ENCODE results near the gene PPARA. TPM values are rescaled to one million over a fixed set of nuclear protein-coding genes. Genes with fewer than 3 reads are reported as not detected.

Gene PPARA
- total RNA-seq, 1 donor from 2014 or later: 8.4 TPM

GRCh38 chr22:46224898-46225290 is 74.6 kb downstream of the PPARA start:
- Mint-ChIP-seq H3K36me3 (ENCODE audit: low read depth, unreplicated experiment) (peaks cover 11% of the 10 kb centered on the region), H3K4me3 (ENCODE audit: unreplicated experiment) (no peak overlapping the region), H3K27me3 (ENCODE audit: low read depth, unreplicated experiment) (no peaks in the 10 kb centered on the region), H3K9me3 (ENCODE audit: unreplicated experiment) (peaks cover 1% of the 10 kb centered on the region), H3K4me1 (ENCODE audit: low read depth, unreplicated experiment) (no peaks in the 10 kb centered on the region), H3K27ac (ENCODE audit: unreplicated experiment) (no peak overlapping the region)
- Histone ChIP-seq H3K36me3 (ENCODE audit: insufficient read depth, low read length) (no peaks in the 10 kb centered on the region), H3K27me3 (ENCODE audit: insufficient read depth, low read length) (no peaks in the 10 kb centered on the region), H3K9me3 (ENCODE audit: insufficient read depth, low read depth, low read length) (no peaks in the 10 kb centered on the region), H2AFZ (ENCODE audit: low read depth, low read length) (no peak overlapping the region), H4K20me1 (ENCODE audit: insufficient read depth, low read length) (no peaks in the 10 kb centered on the region), H3K27ac (ENCODE audit: low read depth, low read length) (no peak overlapping the region), H3K9ac (ENCODE audit: low read length) (no peak overlapping the region), H3K4me1 (ENCODE audit: insufficient read depth, low read length) (no peaks in the 10 kb centered on the region), H3K4me3 (ENCODE audit: insufficient read depth, low read depth, low read length) (no peak overlapping the region), H3K4me2 (ENCODE audit: low read length) (no peak overlapping the region), H3K79me2 (ENCODE audit: insufficient read depth, low read length) (no peaks in the 10 kb centered on the region)
- FAIRE-seq (no peak), DNase-seq (ENCODE audit: low read depth) (no peak)
- TF ChIP-seq EZH2 (IDR thresholded peaks at IDR 0.05; ENCODE audit: insufficient read depth, low read length): no peak
- TF ChIP-seq, protein P1, sequence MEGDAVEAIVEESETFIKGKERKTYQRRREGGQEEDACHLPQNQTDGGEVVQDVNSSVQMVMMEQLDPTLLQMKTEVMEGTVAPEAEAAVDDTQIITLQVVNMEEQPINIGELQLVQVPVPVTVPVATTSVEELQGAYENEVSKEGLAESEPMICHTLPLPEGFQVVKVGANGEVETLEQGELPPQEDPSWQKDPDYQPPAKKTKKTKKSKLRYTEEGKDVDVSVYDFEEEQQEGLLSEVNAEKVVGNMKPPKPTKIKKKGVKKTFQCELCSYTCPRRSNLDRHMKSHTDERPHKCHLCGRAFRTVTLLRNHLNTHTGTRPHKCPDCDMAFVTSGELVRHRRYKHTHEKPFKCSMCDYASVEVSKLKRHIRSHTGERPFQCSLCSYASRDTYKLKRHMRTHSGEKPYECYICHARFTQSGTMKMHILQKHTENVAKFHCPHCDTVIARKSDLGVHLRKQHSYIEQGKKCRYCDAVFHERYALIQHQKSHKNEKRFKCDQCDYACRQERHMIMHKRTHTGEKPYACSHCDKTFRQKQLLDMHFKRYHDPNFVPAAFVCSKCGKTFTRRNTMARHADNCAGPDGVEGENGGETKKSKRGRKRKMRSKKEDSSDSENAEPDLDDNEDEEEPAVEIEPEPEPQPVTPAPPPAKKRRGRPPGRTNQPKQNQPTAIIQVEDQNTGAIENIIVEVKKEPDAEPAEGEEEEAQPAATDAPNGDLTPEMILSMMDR (IDR thresholded peaks at IDR 0.05; ENCODE audit: insufficient read depth, low read depth, low read length): no peak

DNA sequence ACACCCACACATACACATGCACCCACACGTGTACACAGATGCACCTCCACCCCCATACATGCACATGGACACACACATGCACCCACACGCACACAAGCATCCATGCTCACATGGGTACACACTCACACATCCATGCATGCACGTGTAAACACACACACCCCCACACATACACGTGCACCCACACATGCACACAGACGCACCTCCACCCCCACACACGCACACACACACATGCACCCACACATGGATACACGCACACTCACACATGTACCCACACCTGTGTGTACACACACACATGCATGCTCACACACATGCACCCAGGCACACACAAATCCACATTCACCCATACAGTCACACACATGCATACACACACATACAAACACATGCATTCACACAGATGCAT is 75.3 kb downstream of the PPARA start:
- Histone ChIP-seq H2AFZ (ENCODE audit: low read depth, low read length) (no peak overlapping the region), H3K9me3 (ENCODE audit: insufficient read depth, low read depth, low read length) (no peaks in the 10 kb centered on the region), H3K36me3 (ENCODE audit: insufficient read depth, low read length) (no peaks in the 10 kb centered on the region), H3K4me2 (ENCODE audit: low read length) (no peak overlapping the region), H3K9ac (ENCODE audit: low read length) (no peak overlapping the region), H4K20me1 (ENCODE audit: insufficient read depth, low read length) (no peaks in the 10 kb centered on the region), H3K4me1 (ENCODE audit: insufficient read depth, low read length) (no peaks in the 10 kb centered on the region), H3K79me2 (ENCODE audit: insufficient read depth, low read length) (no peaks in the 10 kb centered on the region), H3K27me3 (ENCODE audit: insufficient read depth, low read length) (no peaks in the 10 kb centered on the region), H3K4me3 (ENCODE audit: insufficient read depth, low read depth, low read length) (no peak overlapping the region), H3K27ac (ENCODE audit: low read depth, low read length) (no peak overlapping the region)
- no peaks in the 10 kb centered on the region for H3K4me1 Mint-ChIP-seq (ENCODE audit: low read depth, unreplicated experiment)
- TF ChIP-seq, protein P1 (IDR thresholded peaks at IDR 0.05; ENCODE audit: insufficient read depth, low read depth, low read length): no peak
- no peak for TF ChIP-seq EZH2 (IDR thresholded peaks at IDR 0.05; ENCODE audit: insufficient read depth, low read length)
- peaks cover 1% of the 10 kb centered on the region for H3K9me3 Mint-ChIP-seq (ENCODE audit: unreplicated experiment)
- no peak for FAIRE-seq
- no peak overlapping the region for H3K4me3 Mint-ChIP-seq (ENCODE audit: unreplicated experiment)
- peaks cover 11% of the 10 kb centered on the region for H3K36me3 Mint-ChIP-seq (ENCODE audit: low read depth, unreplicated experiment)
- no peak overlapping the region for H3K27ac Mint-ChIP-seq (ENCODE audit: unreplicated experiment)
- no peak for DNase-seq (ENCODE audit: low read depth)
- no peaks in the 10 kb centered on the region for H3K27me3 Mint-ChIP-seq (ENCODE audit: low read depth, unreplicated experiment)

GRCh38 chr22:46226577-46226976 is 76.3 kb downstream of the PPARA start:
- H3K4me3 ChIP-seq (ENCODE audit: insufficient read depth, low read depth, low read length): no peak overlapping the region
- no peaks in the 10 kb centered on the region for H3K9me3 Mint-ChIP-seq (ENCODE audit: unreplicated experiment)
- no peak overlapping the region for H3K27ac Mint-ChIP-seq (ENCODE audit: unreplicated experiment)
- H3K9ac ChIP-seq (ENCODE audit: low read length): no peak overlapping the region
- H3K4me3 Mint-ChIP-seq (ENCODE audit: unreplicated experiment): no peak overlapping the region
- no peaks in the 10 kb centered on the region for H3K79me2 ChIP-seq (ENCODE audit: insufficient read depth, low read length)
- TF ChIP-seq, protein P1 (IDR thresholded peaks at IDR 0.05; ENCODE audit: insufficient read depth, low read depth, low read length): no peak
- no peak for TF ChIP-seq EZH2 (IDR thresholded peaks at IDR 0.05; ENCODE audit: insufficient read depth, low read length)
- H2AFZ ChIP-seq (ENCODE audit: low read depth, low read length): no peak overlapping the region
- no peaks in the 10 kb centered on the region for H3K4me1 Mint-ChIP-seq (ENCODE audit: low read depth, unreplicated experiment)
- H3K9me3 ChIP-seq (ENCODE audit: insufficient read depth, low read depth, low read length): no peaks in the 10 kb centered on the region
- peaks cover 7% of the 10 kb centered on the region for H3K36me3 Mint-ChIP-seq (ENCODE audit: low read depth, unreplicated experiment)
- H3K4me2 ChIP-seq (ENCODE audit: low read length): no peak overlapping the region
- H4K20me1 ChIP-seq (ENCODE audit: insufficient read depth, low read length): no peaks in the 10 kb centered on the region
- H3K27ac ChIP-seq (ENCODE audit: low read depth, low read length): no peak overlapping the region
- no peaks in the 10 kb centered on the region for H3K27me3 Mint-ChIP-seq (ENCODE audit: low read depth, unreplicated experiment)
- H3K27me3 ChIP-seq (ENCODE audit: insufficient read depth, low read length): no peaks in the 10 kb centered on the region
- H3K4me1 ChIP-seq (ENCODE audit: insufficient read depth, low read length): no peaks in the 10 kb centered on the region
- H3K36me3 ChIP-seq (ENCODE audit: insufficient read depth, low read length): no peaks in the 10 kb centered on the region
- no peak for FAIRE-seq
- DNase-seq (ENCODE audit: low read depth): no peak

Measured in astrocyte (in vitro differentiated cells and primary cell).